Measurements from ENCODE around the gene CSNK1A1.
A peak's percentile ranks its signal among the peaks of the same experiment; 100 is the strongest.

DNA sequence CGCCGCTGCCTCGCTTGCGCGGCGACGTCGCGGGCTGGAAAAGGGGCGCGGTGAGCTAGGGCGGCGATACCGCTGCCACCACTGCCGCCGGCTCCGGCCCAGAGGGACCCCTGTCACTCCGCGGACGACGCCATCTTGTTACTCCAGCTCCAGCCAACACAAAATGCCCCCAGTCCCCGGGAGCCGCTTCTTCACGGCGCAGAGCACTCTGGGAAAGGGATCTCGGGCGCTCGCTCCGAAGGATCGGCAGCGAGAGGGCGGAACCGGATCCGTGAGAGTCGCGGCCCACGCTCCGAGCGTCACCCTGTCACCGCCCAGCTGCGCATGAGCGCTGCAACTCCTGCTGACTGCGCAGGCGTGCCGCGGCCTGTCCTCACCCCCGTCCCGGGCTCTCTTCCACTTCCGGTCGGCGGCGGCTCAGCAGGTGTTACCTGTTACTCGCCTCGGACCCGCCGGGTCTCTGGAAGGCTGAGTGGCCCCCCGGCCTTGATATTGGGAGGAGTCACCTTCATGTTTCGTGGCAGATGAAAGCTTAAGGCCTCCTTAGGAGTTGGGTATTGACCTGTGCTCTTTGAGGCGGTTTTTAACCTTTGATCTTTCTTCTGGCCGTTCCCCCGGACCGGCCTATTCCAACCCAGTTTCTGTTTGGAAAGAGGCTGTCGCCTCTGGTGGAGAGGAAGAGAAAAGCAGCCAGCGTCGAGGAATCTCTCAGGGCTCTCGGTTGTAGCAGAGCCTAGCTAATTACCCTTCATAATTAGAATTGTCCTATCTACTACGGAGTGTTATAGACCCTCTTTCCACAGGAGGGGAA, at the start of gene CSNK1A1:
- TF ChIP-seq TAF1 (IDR thresholded peaks at IDR 0.05; ENCODE audit: low read depth) (peak; percentile 97), EP300 (IDR thresholded peaks at IDR 0.05; ENCODE audit: borderline replicate concordance) (no peak), YY1 (IDR thresholded peaks at IDR 0.05; ENCODE audit: low read depth) (peak; percentile 95), FOXM1 (IDR thresholded peaks at IDR 0.05; ENCODE audit: borderline replicate concordance, low read depth) (peak; percentile 26; the same call in 1 of the 2 replicates), CREB1 (IDR thresholded peaks at IDR 0.05; ENCODE audit: low read depth) (peak; percentile 70), RAD21 (IDR thresholded peaks at IDR 0.05; ENCODE audit: low read depth) (peak; percentile 62), NFIC (IDR thresholded peaks at IDR 0.05) (no peak), CEBPB (IDR thresholded peaks at IDR 0.05) (no peak), EGR1 (IDR thresholded peaks at IDR 0.05) (peak; percentile 92)
- TF ChIP-seq, protein P1, sequence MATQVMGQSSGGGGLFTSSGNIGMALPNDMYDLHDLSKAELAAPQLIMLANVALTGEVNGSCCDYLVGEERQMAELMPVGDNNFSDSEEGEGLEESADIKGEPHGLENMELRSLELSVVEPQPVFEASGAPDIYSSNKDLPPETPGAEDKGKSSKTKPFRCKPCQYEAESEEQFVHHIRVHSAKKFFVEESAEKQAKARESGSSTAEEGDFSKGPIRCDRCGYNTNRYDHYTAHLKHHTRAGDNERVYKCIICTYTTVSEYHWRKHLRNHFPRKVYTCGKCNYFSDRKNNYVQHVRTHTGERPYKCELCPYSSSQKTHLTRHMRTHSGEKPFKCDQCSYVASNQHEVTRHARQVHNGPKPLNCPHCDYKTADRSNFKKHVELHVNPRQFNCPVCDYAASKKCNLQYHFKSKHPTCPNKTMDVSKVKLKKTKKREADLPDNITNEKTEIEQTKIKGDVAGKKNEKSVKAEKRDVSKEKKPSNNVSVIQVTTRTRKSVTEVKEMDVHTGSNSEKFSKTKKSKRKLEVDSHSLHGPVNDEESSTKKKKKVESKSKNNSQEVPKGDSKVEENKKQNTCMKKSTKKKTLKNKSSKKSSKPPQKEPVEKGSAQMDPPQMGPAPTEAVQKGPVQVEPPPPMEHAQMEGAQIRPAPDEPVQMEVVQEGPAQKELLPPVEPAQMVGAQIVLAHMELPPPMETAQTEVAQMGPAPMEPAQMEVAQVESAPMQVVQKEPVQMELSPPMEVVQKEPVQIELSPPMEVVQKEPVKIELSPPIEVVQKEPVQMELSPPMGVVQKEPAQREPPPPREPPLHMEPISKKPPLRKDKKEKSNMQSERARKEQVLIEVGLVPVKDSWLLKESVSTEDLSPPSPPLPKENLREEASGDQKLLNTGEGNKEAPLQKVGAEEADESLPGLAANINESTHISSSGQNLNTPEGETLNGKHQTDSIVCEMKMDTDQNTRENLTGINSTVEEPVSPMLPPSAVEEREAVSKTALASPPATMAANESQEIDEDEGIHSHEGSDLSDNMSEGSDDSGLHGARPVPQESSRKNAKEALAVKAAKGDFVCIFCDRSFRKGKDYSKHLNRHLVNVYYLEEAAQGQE (IDR thresholded peaks at IDR 0.05; ENCODE audit: low read depth): no peak
- TF ChIP-seq, protein P2, sequence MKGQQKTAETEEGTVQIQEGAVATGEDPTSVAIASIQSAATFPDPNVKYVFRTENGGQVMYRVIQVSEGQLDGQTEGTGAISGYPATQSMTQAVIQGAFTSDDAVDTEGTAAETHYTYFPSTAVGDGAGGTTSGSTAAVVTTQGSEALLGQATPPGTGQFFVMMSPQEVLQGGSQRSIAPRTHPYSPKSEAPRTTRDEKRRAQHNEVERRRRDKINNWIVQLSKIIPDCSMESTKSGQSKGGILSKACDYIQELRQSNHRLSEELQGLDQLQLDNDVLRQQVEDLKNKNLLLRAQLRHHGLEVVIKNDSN (IDR thresholded peaks at IDR 0.05): peak; percentile 44; the same call in 1 of the 2 replicates
- TF ChIP-seq, protein P3, sequence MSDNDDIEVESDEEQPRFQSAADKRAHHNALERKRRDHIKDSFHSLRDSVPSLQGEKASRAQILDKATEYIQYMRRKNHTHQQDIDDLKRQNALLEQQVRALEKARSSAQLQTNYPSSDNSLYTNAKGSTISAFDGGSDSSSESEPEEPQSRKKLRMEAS (IDR thresholded peaks at IDR 0.05): peak; percentile 69

Data from Ishikawa (cell line).